Activated T-cell treated with anti-CD3 and anti-CD28 coated beads for 4 hours (primary cell): Measurements from ENCODE around the gene YIPF5.

Experiments
- DNase-seq: peaks from one replicate; pipeline ENCODE4 v3.0.0-alpha.2; 2020

YIPF5 gene

DNA sequence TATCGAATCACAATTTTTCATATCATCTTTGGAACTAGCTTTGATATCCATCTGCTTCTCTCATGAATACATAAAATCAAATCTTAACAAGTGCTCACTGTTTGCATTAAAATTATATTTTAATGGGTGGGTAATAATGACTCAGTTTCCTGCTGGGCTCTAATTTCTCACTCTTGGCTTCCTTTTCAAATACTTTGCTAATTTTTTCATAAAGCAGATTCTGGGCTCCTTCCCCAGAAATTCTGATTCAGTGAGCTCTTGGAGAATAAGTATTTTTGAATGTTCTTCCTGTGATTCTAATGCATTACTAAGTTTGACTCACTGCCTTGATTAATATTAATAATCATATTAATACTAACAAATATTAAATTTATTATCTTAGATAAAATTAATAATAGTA is 48.9 kb downstream of the YIPF5 start:
- DNase-seq: no peak

DNA sequence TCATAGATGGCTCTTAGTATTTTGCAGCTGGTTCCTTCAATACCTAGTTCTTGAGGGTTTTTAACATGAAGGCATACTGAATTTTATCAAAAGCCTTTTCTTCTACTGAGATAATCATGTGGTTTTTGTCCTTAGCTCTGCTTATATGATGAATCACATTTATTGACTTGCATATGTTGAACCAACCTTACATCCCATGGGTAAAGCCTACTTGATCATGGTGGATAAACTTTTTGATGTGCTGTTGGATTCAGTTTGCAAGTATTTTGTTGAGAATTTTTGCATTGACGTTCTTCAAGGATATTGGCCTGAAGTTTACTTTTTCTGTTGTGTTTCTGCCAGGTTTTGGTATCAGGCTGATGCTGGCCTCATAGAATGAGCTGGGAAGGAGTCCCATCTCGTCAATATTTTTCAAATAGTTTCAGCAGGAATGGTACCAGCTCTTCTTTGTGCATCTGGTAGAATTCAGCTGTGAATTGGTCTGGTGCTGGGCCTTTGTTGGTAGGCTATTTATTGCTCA is 49.7 kb downstream of the YIPF5 start:
- no peak for DNase-seq

DNA sequence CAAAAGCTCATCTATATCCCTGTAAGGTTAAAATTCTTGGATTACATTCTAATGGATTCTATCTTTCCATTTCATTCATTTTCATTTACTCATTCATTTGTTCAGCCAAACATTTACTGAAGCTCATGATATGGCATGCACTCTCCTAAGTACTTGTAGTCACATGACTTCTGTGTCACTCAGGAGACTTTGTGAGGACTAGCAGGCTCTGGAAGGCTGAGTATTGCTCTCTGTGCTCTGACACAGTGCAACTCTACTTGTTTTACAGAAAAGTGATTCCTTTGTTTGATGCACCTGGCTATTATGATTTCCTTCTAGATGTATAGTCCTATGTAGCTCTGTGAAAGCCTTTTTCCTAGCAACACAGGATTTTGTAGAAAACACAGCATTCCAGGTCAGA is 53.0 kb downstream of the YIPF5 start:
- DNase-seq: no peak

DNA sequence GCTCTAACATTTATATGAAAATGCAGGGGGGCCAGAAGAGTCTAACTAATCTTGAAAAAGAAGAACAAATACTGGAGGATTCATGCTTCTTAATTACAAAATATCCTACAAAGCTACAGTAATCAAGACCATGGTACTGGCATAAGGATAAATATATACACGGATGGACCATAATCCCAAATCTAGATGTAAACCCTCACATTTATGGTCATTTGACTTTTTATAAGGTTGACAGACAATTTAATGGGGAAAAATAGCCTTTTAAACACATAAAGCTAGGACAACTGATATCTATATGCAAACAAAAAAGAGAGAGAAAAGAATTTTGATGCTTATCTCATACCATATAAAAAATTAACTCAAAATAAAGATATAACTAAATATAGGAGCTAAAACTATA is 55.9 kb downstream of the YIPF5 start:
- no peak for DNase-seq
